ENCODE results near the gene NTNG1.

The NTNG1 gene

DNA sequence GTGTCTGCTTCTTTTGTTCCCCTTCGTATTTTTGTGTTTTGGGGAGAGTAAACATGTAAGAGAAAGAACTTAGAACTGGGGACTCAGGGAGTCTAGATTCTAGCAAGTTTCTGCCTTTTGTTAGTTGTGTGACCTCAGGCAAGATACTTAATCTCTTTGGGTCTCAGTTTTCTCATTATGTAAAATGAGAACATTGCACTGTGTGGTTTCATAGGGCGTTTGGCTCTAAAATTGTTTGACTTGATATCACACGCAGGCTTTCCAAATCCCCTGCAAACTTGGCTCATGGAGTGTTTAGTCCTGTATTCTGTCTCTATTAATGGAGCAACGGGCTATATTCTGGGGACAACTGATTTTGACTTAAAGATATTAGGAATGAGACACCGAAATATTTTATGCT lies 57.7 kb downstream of the NTNG1 start:
- Histone ChIP-seq H3K36me3 (ENCODE audit: insufficient read depth) (no peaks in the 10 kb centered on the region), H4K20me1 (ENCODE audit: insufficient read depth) (no peaks in the 10 kb centered on the region), H3K4me1 (ENCODE audit: low read depth, poor library complexity, severe bottlenecking) (no peaks in the 10 kb centered on the region), H3K27ac (no peak overlapping the region), H3K79me2 (ENCODE audit: insufficient read depth, low read depth) (no peaks in the 10 kb centered on the region), H3K9ac (no peak overlapping the region), H3K4me3 (IDR thresholded peaks at IDR 0.05; ENCODE audit: insufficient read depth, low read depth, low read length) (no peak overlapping the region), H3K4me2 (no peak overlapping the region), H3K27me3 (ENCODE audit: insufficient read depth, low read depth) (no peaks in the 10 kb centered on the region), H2AFZ (ENCODE audit: low read depth) (no peak overlapping the region)
- no peak for TF ChIP-seq CTCF (conservative IDR thresholded peaks at IDR 0.05; ENCODE audit: low read depth, low read length)

DNA sequence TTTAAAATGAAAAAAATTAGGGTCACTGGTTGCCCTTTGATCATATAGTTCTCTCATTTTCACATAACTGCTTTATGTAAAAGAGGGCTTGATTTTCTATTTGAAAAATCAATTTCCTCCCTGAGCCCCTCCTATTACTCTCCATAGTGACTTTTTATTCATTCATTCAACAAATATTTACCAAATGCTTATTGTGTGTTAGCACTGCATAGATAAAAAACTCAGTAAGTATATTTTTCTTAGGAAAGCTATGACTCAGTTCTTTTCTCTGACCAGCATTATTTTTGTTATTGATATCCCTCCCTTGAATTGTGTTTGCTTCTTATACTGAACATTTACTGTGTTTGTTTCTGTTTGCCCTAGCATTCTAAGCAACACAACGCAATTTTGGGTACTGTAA lies 59.8 kb downstream of the NTNG1 start:
- Histone ChIP-seq H3K9ac (no peak overlapping the region), H3K79me2 (ENCODE audit: insufficient read depth, low read depth) (no peaks in the 10 kb centered on the region), H3K4me3 (IDR thresholded peaks at IDR 0.05; ENCODE audit: insufficient read depth, low read depth, low read length) (no peak overlapping the region), H2AFZ (ENCODE audit: low read depth) (no peak overlapping the region), H3K36me3 (ENCODE audit: insufficient read depth) (no peaks in the 10 kb centered on the region), H3K27ac (no peak overlapping the region), H4K20me1 (ENCODE audit: insufficient read depth) (no peaks in the 10 kb centered on the region), H3K4me2 (no peak overlapping the region), H3K27me3 (ENCODE audit: insufficient read depth, low read depth) (no peaks in the 10 kb centered on the region), H3K4me1 (ENCODE audit: low read depth, poor library complexity, severe bottlenecking) (no peaks in the 10 kb centered on the region)
- no peak for TF ChIP-seq CTCF (conservative IDR thresholded peaks at IDR 0.05; ENCODE audit: low read depth, low read length)

- Histone ChIP-seq H2AFZ (ENCODE audit: low read depth) (no peak overlapping the region), H3K4me1 (ENCODE audit: low read depth, poor library complexity, severe bottlenecking) (no peaks in the 10 kb centered on the region), H3K27ac (no peak overlapping the region), H3K79me2 (ENCODE audit: insufficient read depth, low read depth) (no peaks in the 10 kb centered on the region), H3K36me3 (ENCODE audit: insufficient read depth) (no peaks in the 10 kb centered on the region), H3K27me3 (ENCODE audit: insufficient read depth, low read depth) (no peaks in the 10 kb centered on the region), H3K4me3 (IDR thresholded peaks at IDR 0.05; ENCODE audit: insufficient read depth, low read depth, low read length) (no peak overlapping the region), H3K4me2 (no peak overlapping the region), H4K20me1 (ENCODE audit: insufficient read depth) (no peaks in the 10 kb centered on the region), H3K9ac (no peak overlapping the region)
- TF ChIP-seq CTCF (conservative IDR thresholded peaks at IDR 0.05; ENCODE audit: low read depth, low read length) = no peak
Observed at GRCh38 chr1:107202007-107202406, 61.2 kb downstream of the NTNG1 start.

DNA sequence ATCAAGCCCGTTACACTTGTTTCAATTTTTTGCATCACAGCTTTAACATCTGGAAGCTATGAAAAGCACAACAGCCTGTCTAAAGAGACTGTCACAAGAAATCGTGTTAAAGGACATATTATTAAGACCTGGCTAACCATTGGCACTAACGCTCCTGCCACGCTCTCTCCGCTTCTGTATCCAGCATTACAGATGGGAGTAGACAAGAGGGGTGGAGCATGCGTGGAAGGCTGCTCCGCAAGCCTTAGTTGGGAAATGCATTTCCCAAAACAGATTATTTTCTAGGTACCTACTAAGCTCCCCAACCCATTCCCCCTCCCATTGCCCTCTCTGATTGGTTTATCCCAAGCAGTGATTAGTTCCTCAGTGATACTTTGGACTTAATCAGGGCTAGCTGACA lies 72.4 kb downstream of the NTNG1 start:
- H3K4me2 ChIP-seq = no peak overlapping the region
- no peak overlapping the region for H3K9ac ChIP-seq
- no peak for TF ChIP-seq CTCF (conservative IDR thresholded peaks at IDR 0.05; ENCODE audit: low read depth, low read length)

GRCh38 chr1:107220036-107220435 lies 79.2 kb downstream of the NTNG1 start:
- Histone ChIP-seq H3K27me3 (ENCODE audit: insufficient read depth, low read depth) (no peaks in the 10 kb centered on the region), H3K4me1 (ENCODE audit: low read depth, poor library complexity, severe bottlenecking) (no peaks in the 10 kb centered on the region), H3K4me3 (IDR thresholded peaks at IDR 0.05; ENCODE audit: insufficient read depth, low read depth, low read length) (no peak overlapping the region), H4K20me1 (ENCODE audit: insufficient read depth) (no peaks in the 10 kb centered on the region), H3K4me2 (no peak overlapping the region), H3K9ac (no peak overlapping the region), H2AFZ (ENCODE audit: low read depth) (no peak overlapping the region), H3K36me3 (ENCODE audit: insufficient read depth) (no peaks in the 10 kb centered on the region), H3K27ac (no peak overlapping the region), H3K79me2 (ENCODE audit: insufficient read depth, low read depth) (no peaks in the 10 kb centered on the region)
- no peak for TF ChIP-seq CTCF (conservative IDR thresholded peaks at IDR 0.05; ENCODE audit: low read depth, low read length)

More for the DNA sequence above, 72.4 kb downstream of the NTNG1 start:
- Histone ChIP-seq H4K20me1 (ENCODE audit: insufficient read depth) (no peaks in the 10 kb centered on the region), H3K4me1 (ENCODE audit: low read depth, poor library complexity, severe bottlenecking) (no peaks in the 10 kb centered on the region), H3K27ac (no peak overlapping the region), H3K4me3 (IDR thresholded peaks at IDR 0.05; ENCODE audit: insufficient read depth, low read depth, low read length) (no peak overlapping the region), H3K36me3 (ENCODE audit: insufficient read depth) (no peaks in the 10 kb centered on the region), H3K79me2 (ENCODE audit: insufficient read depth, low read depth) (no peaks in the 10 kb centered on the region), H2AFZ (ENCODE audit: low read depth) (no peak overlapping the region), H3K27me3 (ENCODE audit: insufficient read depth, low read depth) (no peaks in the 10 kb centered on the region)
